SW 1271 (cell line): Measurements from ENCODE around the gene SLC35F1.
"Not testable (repeated sequence)": the region's sequence is repeated elsewhere in the genome, so short reads cannot be mapped to it uniquely, and the experiment has no call there.

Experiments
- DNase-seq, 2 experiments: peaks; one replicate each; lab custom pipeline; 2025; lab: John Stamatoyannopoulos, UW

Gene SLC35F1

GRCh38 chr6:117906958-117907600 lies at the start of gene SLC35F1:
Gene SLC35F1, plus strand, starts transcription at chr6:117907264.
- peak in 1 of 2 experiments; percentile 30 for DNase-seq

DNA sequence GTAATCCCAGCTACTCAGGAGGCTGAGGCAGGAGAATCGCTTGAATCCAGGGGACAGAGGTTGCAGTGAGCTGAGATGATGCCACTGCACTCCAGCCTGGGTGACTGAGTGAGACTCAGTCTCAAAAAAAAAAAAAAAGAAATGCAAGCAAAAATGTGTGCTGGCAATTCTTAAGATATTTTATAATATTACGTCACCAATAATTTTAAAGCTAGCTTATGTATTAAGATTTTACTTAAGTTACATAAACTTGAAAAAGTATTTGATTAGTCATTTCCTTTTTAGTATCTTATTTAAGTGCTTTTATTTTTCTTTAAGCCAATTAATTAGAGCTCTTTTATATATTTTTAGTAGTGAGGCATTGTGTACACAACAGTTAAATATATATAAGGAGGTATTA lies 48.5 kb upstream of the SLC35F1 start:
- not testable (repeated sequence) for DNase-seq

DNA sequence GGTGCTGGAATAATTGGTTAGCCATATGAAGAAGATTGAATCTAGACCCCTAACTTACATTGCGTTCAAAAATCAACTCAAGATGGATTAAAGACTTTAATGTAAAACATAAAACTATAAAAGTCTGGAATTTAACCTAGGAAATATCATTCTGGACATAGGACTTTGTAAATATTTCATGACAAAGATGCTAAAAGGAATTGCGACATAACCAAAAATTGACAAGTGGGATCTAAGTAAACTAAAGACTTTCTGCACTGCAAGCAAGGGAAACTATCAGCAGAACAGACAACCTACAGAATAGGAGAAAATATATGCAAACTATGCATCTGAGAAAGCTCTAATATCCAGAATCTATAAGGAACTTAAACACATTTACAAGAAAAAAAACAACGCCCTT lies 45.5 kb upstream of the SLC35F1 start:
- DNase-seq: no peak

DNA sequence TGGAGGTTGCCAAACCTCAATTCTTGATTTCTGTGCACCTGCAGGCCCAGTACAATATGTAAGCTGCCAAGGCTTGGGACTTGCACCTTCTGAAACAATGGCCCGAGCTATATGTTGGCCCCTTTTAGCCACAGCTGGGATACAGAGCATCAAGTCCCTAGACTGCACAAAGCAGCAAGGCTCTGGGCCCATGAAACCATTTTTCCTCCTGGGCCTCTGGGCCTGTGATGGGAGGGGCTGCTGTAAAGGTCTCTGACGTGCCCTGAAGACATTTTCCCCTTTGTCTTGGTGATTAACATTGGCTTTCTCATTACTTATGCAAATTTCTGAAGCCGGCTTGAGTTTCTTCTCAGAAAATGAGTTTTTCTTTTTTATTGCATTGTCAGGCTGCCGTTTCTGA lies 40.5 kb upstream of the SLC35F1 start:
- DNase-seq: no peak

DNA sequence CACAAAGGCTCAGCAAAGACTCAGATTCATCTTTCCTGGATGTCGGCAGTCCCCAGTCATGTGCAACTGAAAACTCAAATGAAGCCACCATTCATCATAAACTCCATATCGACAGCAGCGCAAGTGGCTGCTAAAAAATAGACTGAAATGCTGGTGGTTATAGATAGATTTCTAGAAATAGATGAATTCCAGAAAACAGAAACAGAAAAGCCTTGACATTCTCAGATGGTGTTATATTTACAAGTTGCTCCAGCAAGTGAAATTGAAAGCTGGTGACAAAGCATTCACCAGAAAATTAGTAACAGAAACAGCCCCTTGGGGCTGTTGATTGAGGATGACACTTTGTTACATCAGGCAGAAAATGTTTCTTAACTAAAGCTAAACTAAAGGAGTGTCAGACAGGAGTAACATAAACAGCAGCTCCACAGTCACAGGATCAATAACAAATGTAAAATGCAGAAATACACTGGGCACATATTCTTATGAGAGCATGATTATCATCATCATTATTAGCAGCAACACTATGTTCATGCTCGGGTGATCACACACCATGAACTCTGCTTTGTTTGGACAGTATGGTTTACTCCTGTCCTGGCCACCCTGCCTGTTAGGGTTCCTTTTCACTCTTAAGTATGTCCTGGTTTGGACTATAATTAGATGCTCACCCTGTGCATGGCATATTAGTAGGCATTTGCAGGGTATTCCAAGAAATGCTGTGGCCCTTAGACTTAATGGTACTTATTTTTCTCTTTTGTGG lies 36.4 kb upstream of the SLC35F1 start:
- DNase-seq: no peak

GRCh38 chr6:117880824-117881223 lies 26.2 kb upstream of the SLC35F1 start:
- DNase-seq: no peak

DNA sequence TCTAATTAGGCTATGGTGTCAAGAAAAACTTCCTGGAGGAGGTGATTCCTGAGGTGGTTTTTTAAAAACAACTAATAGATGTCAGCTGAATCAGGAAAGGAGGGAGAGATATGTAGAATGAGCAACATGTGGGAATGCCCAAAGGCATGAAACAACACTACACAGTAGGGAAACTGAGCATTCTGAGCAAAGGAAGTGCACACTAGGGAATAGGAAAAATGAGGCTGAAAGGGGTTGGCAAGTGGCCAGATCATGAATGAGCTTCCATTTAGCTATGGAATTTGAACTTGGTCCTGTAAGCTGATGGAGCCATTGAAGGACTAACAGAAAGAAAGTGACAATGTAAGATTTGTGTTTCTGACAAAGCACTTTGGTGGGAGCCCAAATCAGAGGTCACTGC lies 16.9 kb upstream of the SLC35F1 start:
- no peak for DNase-seq

- no peak for DNase-seq
Observed at GRCh38 chr6:117906507-117906957, 532 bp upstream of the SLC35F1 start.

DNA sequence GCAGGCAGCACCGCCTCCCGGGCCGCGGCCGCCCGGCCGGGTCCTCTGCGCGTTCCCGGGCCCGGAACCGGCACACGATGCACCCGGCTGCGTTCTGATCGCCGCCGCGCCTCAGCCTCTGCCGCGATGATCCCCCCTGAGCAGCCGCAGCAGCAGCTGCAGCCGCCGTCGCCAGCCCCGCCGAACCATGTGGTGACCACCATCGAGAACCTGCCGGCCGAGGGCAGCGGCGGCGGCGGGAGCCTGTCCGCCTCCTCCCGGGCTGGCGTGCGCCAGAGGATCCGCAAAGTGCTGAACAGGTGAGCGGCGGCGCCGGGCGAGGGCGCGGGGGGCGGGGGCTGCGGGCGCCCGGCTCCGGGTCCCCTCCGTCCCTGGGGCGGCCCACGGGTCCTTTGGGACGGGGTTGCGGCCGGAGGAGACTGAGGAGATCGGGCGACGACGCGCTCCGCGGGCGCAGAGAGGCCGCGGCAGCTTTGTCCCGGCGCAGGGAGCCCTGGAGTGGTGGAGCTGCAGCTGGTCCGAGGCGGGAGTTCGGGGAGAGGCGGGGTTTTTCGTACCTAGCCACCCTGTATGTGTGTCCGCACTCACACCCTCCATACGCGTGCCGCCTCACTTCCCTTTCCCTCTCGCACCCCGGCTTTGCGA lies 659 bp downstream of the SLC35F1 start:
- DNase-seq: no peak

DNA sequence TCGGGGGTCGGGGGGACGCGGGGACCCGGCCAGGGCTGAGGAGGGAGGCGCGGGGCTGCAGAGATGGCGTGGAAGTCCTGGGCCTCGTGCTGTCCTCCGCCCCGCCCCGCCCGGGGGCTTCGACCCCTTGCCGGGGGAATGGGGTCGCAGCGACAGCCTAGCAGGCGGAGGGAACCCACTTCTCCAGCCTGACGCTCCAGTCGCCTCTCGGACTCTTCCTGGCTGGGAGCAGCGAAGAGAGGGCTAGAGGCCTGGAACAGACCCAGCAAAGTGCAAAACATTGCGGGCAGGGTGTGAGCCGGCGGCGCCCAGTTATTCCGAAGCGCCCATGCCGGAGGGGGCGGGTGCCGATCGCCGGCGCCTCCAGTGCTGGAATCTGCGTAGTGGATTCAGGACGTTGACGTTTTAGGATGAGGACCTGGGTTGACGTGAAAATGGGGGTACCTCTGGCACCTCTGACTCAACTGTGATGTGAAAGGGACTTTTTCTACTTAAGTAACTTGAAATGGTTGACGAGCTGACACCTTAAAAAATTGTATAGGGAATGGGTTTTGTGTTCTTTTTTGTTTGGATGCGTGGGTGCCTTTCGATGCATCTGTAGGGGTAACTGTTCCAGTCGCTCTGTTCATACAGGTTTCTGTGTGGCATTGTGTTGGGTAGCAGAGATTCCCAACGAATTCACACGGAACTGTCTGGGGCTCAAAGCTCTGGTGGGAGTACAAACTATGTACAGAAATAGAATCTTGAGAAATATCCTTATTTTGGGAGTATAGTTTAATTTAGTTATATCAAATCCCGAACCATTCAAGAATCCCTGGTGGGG lies 1.4 kb downstream of the SLC35F1 start:
- DNase-seq: no peak

DNA sequence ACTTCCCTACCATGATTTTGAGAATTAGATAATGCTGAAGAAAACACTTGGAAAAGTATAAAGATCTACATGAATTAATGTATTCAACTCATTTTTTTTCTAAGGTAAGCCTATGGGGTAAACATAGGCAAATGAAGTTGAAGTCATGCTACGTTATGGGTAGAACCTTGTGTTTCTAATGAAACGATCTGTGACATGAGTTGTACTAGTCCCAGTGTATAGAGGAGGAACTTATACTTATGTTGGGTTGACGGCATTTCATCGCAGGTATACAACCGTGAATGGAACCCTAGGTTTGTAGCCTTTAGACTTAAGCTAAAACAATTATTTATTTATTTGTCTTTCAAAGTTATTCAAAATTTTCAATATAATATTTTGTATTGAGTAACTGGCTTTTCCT lies 2.6 kb downstream of the SLC35F1 start:
- DNase-seq: no peak

GRCh38 chr6:117910549-117910948 lies 3.5 kb downstream of the SLC35F1 start:
- no peak for DNase-seq

GRCh38 chr6:117911150-117911549 lies 4.1 kb downstream of the SLC35F1 start:
- no peak for DNase-seq

DNA sequence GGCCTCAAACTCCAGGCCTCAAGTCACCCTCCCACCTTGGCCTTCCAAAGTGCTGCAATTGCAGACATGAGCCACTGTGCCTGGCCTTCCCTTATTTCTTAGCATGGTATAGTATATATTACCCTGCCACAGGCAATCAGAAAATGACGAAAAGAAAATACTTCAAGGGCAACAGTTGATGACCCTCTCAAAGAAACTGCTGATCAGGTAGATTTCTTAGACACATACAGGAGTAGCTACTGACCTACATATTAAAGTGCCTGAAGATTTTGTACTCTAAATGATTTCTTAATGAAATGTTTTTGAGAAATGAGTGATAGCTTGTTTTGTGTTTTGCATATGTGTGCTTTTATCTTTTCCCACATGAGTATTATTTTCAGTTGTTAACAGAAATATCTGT lies 4.6 kb downstream of the SLC35F1 start:
- no peak for DNase-seq

DNA sequence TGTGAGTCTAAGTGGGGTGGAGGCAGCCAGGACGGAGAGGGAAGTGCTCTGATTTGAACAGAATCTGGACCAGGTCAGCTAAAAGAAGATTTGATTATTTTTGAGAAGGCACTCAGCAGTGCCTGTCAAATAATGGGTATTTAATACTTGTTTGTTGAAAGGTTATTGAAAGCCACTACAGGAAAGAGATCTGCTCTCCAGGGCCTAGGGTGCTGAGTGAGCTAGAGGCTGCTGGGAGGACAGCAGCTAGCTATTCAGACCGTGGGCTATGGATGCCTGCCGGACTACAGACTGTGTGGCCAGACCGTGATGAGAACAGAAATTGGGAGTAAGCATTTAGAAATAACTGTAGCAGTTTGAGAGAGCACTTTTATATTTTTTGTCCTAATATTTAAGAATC lies 8.8 kb downstream of the SLC35F1 start:
- no peak for DNase-seq

DNA sequence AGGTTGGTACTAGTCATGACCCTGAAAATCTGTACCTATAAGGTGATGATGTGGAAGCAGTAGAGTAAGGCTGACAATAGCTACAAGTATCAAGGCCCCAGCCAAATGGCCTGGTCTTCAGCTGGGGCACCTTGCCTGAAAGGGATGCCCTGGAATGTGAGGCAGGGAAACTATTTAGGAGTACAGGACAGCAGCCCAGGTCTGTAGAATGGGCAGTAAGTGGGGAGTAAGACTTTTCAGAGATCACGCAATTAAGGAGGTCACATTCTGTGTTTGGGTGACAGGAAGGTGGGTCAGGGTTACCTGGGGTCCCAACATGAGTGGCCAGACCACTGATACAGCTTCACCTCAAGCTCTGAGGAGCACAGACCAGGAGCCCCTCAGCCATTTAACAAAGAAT lies 9.4 kb downstream of the SLC35F1 start:
- no peak for DNase-seq

- DNase-seq: no peak
Observed at GRCh38 chr6:117917176-117917575, 10.1 kb downstream of the SLC35F1 start.

- DNase-seq: no peak
Observed at GRCh38 chr6:117918454-117918853, 11.4 kb downstream of the SLC35F1 start.

DNA sequence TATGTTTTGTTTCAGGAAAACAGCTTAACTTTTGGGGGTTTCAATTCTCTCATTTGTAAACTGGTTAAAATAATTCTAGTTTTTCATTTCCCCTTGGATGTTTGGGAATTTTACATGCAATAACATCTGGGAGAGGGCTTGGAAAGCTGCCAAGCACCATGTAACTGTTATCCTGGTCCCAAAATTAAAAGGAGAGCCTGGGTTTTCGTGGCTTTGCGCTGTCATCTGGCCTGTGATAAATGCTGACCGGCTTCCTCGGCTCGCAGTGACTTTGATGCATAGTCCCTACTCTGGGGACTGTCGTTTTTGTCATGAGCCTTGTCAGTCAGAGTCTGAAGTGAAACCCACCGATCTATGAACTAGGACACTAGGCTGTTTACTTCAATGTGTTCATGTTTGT lies 12.2 kb downstream of the SLC35F1 start:
- DNase-seq: no peak

DNA sequence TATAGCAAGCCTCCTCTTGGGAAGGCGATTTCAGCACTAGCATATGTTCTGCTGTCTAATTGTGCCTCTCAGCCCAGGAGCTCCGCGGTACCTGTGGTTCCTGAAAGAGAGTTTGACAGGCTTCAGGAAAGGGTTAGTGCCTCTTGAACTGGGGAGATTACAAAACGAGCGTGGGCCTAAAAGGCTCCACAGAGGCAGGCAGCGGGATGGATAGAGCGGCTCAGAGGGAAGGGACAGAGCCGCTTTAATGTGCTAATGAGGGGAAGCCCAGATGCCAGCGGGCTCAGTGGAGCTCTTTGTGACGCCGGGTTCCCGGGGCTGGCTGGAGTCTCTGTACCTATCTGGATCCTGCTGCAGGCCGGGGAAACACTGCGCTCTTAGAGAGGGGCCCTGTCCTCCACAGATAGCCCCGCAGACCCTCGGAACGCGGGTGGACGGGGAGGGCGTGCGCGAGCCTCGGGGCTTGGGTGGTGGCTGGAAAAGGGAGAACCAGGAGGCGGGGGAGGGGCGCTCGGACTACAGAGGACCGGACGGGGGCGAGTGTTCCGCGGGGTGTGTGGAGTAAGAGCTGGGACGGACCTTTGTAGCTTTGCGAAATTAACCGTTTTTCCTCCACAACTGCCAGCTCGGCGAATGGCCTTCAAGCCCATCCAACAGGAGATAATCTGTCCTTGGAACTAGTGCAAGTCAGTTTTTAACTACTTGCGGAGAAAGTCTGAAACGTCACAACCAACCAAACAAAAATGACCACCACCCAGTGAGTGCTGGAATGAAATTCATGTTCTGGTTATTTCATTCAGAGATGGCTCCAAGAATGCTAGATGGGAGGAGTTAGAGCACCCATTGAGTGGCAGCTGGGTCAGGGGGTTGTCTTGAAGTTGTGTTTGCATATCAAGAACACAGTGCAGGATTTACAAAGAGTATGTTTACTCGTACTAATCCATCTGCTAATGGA lies 13.0 kb downstream of the SLC35F1 start:
- no peak for DNase-seq

- no peak for DNase-seq
Observed at GRCh38 chr6:117924690-117925089, 17.6 kb downstream of the SLC35F1 start.
